Stimulated activated CD4-positive, alpha-beta T cell treated with anti-CD3 and anti-CD28 coated beads, TNF-alpha, amount 100 ng/mL, for 24 hours (primary cell): ENCODE measurements around the gene KDM2B.
A peak's percentile ranks its signal among the peaks of the same experiment; 100 is the strongest.

Experiments used
- DNase-seq, 3 experiments: peaks; one replicate each; pipeline ENCODE4 v3.0.0-alpha.2; 2020; ENCODE audit warnings: low read depth in 3 of 3

The KDM2B gene

DNA sequence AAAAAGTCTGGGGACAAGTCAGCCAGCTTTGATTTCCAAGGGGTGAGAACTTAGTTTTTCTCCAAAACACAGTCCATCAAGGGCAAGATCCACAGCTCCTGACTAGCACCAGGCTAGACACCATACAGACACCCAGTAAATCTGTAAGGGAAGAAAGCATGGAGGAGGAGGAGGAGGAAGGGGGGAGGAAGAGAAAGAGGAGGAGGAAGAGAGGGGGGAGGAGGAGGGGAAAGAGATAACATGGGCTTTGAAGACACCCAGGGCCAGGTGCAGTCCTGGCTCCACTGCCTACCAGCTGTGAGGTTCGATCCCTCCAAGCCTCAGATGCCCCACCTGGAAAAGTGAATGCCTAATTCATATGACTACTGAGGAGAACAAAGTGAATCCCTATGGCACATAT, 18.3 kb downstream of the KDM2B start:
- no peak for DNase-seq

DNA sequence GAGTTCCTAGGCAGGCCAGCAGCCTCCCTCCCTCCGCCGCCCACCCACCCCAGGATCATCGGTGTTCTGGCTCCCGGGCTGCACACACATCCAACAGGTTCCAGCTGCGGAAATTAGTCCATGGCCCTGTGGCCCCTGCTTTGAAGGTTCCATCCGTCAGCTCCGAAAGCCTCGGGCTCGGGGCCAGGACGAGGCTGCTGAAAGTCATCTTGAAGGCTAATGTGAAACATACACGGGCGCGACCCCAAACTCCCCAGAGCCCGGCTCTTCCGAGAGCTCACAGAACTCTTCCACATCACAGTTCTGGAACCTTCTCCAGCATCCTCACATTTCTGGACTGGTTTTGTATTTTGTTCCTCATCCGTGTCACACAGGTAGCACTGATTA, 19.8 kb downstream of the KDM2B start:
- DNase-seq: no peak

DNA sequence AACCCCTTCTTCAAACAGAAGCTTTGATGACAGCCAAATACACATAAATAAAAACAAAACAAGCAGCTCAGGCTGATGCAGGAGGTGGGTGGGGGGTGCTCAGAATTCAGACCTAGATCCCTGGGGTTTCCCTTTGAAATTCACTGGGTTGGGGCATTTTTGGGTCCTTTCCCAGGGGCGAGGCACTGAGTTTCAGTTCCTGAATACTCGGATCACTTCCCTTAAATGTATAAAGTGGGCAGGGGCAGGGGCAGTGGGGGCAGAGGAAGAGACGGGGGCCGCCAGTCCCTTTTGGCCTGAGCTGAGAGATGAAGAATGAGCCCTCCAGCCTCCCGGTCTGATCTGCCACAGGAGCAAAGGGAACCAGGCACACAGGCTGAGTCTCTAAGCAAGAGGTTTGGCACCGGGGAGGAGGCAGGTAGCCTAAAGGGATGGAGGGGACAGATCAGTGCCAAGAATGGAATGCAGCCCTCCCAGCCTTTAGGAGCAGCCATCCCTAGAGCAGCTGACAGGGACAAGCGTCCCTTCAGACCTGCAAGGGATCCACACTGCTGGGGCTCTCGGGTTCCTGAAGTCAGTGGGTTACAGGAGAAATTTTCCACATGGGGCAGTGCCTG, 20.3 kb downstream of the KDM2B start:
- no peak for DNase-seq

DNA sequence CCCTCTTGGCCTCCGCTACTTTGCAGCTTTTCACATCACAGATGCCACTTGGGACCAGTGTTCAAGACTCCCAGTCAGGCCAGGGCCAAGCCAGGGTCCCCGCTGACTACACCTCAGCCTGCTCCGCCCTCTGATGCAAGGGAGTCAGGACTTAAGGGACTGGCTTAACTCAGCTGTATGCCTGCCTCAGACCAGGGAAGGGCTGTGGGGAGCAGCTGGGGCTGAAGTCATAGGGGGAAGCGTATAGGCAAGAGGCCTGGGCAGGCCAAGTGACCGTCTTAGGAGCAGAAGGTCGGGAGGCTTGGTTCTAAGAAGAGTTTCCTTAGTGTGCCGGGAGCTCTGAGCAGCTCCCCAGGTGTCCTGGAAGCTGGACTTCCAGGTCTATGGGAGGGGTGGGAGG, 21.9 kb downstream of the KDM2B start:
- no peak for DNase-seq

DNA sequence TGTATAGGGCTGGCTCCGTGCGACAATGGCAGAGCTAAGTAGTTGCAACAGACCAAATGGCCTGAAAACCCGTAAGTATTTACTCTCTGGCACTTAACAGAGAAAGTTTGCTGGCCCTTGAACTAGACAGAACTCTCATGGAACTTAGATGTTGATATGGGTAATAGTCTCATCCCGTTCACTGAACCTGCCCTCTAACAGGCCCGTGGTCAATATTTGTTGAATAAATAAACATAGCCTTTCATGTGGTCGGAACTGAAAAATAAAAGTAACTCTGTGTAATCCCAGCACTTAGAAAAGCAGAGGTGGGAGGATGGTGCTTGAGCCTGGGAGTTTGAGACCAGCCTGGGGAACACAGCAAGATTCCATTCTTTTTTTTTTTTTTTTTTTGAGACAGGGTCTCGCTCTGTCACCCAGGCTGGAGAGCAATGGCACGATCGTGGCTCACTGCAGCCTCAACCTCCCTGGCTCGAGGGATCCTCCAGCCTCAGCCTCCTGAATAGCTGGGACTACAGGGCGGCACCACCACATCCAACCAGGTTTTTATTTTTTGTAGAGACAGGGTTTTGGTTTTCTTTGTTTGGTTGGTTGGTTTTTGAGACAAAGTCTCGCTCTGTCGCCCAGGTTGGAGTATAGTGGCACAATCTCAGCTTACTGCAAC, 29.7 kb downstream of the KDM2B start:
- no peak for DNase-seq

DNA sequence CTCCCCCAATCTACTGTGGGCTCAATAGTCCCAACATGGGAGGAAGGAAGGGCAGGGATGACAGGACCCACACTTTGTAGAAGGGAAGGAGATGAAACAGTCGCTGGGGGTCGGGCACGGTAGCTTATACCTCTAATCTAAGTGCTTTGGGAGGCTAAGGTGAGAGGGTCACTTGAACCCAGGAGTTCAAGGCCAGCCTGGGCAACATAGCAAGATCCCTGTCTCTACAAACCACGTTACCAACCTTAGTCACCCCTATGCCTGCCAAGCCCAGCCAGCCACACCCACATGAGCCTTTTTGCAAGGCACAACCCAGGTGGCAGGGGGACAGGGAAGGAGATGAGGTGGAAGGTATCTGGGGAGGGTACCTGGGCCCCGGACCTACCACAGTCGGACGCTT, 31.7 kb downstream of the KDM2B start:
- no peak for DNase-seq

DNA sequence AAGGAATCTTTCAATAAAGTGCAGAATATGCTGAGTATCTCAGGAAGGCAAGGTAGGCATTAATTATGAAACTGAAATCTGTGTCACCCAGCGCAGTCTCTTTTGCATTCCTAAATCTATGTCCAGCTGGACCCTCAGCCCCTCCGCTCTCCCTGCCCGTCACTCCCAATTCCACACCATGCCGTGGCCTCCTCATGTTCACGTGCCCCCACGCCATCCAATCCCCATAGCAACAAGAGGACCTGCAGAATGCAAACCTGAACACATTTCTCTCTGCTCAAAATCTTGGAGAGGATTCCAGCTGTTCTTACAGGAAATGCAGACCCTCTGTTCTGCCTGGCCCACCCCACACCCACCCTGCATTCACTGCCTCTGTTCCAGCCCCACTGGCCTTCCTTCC, 35.3 kb downstream of the KDM2B start:
- no peak for DNase-seq

DNA sequence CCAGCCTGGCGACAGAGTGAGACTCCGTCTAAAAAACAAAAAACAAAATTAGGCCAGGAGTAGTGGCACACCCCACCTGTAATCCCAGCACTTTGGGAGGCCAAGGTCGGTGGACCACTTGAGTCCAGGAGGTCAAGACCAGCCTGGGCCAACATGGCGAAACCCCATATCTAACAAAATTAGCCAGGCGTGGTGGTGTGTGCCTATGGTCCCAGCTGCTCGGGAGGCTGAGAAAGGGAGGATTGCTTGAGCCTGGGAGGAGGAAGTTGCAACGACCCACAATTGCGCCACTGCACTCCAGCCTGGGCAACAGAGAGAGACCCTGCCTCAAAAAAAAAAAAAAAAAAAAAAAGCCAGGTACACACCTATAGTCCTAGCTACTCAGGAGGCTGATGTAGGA, 37.0 kb downstream of the KDM2B start:
- no peak for DNase-seq

DNA sequence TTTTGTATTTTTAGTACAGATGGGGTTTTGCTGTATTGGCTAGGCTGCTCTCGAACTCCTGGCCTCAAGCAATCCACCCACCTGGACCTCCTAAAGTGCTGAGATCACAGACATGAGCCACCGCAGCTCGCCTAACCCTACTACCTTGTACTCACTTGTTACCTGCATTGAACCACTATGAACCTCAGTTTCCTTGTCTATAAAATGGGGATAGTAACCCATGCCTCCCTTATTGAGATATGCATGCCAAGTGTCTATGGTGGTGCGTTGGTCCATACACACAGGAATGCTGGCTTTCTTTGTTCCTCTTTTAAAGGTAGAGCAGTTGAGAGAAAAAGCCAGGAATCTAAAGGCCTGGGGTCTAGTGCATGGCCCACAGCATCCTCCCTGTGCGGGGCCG, 40.9 kb downstream of the KDM2B start:
- no peak for DNase-seq

DNA sequence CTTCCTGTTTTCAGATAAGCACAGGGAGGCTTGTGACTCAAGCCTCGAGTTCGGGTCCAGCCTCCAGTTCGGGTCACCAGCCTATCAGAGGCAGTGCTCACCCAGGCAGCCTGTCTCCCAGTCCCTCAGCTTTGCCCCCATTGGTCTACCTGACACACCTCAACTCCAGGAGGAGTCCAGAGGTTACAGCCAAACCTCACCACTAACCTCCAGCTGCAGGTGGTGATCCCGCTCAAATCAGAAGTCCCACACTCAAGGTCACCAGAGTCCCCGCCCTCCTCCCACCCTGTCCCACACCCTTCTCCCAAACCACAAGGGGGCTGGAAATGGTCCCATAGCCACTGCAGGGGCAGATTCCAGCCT, 42.1 kb downstream of the KDM2B start:
- no peak for DNase-seq

DNA sequence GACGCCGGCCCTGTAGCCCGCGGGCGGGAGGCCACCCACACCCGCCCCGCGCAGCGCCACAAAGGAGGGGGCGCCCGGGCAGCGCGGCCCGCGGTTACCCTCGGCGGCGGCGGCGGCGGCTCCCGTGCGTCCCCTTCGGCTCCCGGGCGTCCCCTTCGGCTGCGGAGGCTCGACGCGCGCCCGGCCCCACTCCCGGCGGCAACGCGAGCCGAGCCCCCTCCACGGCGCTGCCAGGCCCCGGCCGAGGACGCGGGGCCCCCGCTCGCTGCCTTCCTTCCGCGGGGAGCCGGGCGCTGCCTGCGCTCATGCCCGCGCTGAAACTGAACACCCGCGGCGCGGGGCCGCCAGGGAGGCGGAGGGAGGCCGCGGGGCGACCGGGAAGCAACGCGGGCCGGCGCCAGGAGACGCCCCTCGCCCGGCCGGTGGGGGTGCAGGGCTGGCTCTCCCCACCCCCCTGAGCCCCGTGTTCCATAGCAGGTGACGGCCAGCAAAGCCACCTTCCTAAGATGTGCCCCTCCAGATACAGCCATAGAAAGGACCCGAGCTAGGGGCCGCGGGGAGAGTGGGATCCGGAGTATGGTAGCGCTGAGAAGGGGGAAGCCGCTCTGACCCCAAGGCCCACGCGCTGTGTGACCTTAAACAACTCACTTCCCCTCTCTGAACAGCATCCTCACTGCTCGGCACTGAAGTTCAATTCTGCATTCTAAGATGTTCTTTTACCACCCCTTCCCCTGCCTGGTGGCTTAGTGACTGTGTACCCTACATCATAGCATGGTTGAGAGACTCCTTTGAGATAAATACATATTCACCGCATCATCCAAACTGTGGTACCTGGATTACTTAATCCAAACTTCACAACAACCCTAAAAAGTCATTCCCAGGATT, 42.8 kb downstream of the KDM2B start:
- DNase-seq: peak in 1 of 3 experiments; percentile 20

DNA sequence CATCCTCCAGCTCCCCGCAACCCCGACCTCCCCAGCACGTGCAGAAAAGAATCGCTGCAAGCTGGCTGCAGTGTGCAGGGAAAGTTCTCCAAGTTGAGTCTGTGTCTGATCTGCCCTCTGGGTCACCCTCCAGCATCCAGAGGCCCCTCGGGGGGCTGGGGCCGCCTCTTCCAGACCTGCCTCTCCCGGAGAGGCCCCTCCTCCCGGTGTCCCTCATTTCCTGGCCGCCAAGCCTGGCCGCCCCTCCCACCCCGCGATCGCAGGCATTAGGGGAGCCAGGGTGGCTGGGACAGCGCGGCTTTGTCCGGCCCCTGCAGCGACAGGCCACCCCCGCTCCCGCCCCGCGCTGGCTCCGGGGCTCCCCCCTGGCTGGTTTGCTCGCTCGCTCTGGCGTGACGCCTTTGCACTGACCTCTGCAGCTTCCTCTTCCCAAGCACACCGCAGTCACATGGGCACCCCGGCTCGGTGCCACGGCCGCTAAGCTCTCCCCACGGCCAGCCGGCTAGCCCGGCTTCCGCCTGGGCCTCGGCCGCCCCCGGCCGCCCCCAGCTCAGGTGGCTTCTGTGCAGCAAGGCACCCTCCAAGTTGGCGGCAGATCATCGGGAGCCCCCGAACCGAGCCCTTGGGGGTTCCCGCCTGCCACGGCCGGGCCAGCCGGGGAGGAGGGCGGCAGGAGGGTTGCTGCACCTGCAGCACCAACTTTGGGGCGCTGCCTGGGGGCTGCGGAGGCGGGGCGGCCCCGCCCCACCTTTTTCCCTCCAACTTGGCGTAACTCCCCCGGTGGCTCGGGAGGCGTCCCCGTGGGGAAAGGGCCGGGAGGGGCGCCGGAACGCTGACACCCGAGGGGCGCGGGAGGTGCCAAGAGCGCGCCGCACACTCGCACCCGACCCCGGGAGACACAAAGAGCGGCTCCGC, 43.7 kb downstream of the KDM2B start:
- peak in 1 of 3 experiments; percentile 56 for DNase-seq

DNA sequence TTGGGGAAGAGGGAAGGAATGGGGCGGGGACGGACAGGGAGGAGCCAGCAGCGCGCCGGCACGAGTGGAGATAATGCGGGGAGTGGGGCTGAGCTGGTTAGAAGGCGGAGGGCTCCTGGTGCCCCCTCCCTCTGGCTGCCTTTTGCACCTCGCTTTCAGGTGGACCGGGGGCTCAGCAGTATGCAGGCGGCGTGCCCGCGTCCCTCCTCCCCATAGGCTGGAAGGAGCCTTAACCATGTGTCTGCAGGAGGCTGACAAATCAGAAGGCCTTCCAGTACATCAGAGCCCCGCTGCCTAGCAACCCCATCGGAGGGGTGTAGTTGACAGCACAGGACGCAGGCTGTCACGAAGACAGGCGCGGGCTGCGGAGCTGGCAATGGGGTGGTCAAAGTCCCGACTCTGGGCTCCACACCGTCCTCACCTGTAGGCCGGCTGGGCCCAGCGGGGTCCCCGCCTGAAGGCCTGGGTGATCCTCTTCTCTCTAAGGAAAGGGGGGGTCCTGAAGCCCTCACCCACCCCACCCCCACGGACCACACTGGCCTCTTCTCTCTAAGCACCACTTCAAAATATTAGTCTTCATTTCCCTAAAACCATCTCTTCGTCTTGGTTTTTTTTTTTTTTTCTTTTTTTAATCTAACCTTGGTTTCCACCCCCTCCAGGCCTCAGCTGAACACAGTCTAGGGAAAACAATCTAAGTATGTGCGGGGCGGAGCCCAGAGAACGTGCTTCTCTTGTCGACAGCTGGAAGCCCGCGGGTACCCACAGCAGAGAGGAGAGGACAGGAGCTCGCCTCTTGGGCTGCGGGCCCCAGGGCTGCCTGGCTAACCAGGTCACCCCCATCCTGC, 44.5 kb downstream of the KDM2B start:
- DNase-seq: peak in 1 of 3 experiments; percentile 56

DNA sequence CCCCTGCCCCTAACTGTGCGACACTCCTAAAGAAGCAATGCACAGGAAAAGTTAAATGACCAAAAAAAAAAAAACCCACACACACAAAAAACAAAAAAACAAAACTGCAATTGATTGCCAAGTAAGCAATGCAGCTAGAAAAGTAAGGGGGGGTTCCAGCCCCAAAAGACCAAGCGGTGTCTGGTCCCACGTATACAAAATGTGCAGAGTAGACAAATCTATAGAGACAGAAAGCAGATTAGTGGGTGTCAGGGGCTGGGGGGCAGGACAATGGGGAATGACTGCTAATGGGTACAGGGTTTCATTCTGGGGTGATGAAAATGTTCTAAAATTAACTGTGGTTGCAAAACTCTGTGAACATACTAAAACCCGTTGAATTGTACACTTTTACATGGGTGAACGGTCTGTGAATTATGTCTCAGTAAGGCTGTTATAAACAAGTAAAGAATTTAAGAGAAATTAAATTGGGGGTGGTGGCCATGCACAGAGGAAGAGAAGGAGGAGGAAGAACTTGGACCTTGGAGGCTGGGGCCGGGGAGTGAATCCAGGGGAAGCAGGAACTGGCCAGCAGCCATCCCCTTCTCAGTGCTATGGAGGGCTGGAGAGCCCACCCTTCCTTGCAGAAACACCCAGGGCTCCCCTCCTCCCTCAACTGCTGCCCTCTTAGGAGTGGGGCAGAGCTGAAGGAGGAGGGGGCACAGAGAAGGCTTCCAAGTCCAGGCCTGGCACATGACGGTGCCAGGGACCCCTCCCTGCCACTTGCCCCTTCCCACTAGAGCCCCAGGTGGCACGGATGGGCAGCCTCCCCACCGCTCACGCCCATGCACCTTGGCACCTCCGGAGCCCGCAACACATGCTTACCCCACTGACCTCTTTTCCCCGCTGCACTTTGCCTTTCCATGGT, 45.4 kb downstream of the KDM2B start:
- DNase-seq: no peak

DNA sequence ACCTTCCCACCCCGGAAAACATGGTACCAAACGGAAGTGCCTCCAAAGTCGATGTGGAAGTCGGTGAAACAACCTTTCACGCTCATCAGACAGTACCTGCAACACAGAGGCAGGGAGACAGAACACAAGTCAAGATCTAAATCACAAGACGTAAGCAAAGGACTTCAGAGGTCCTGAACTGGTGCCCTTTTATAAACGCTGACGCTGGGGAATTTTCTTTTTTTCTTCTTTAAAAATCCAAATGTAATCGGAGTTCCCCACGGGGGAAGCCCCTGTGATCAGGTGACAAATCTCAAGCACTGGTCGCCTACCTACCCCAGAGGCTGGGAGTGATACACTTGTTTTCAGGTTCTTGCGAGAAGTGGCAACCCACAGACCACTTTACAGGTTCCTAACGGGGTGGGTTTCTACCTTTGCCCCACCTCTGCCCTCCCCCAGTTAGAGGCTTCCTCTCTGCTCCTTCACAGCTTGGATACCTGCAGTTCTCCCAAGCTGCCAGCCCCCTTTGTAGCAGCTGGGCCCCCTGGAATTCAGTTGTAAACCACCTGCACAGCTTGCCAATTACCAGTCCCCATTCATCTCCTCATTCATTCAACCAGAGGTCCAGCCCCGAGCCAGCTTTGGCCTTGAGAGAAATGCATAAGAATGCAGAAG, 46.2 kb downstream of the KDM2B start:
- DNase-seq: peak; percentile 30 to 54 (median 47)

DNA sequence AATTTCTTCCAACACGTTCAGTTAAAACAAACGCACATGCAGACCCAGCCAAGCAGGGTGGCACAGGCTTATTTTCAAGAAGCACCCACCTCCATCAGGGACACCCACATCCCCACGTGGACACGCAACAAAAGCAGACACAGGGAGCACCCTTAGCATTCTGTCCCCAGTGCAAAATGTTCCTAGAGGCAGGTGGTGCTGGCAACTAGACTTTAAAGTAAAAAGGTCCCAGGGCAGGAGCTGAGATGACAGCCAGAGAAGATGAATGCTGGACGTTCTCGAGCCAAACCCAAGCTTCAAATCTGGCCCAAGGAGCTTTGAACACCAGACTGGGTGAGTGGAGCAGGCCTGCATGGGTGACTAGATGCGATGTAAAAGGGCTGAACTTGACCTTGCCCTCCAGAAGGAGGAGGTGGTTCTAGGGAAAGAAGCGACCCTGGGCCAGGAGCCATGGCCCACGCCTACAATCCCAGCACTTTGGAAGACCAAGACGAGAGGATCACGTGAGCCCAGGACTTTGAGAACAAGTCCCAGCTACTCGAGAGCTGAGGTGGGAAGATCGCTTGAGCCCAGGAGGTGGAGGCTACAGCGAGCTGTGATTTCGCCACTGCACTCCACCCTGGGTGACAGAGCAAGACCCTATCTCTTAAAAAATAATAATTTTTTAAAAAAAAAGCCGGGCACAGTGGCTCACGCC, 47.3 kb downstream of the KDM2B start:
- no peak for DNase-seq

DNA sequence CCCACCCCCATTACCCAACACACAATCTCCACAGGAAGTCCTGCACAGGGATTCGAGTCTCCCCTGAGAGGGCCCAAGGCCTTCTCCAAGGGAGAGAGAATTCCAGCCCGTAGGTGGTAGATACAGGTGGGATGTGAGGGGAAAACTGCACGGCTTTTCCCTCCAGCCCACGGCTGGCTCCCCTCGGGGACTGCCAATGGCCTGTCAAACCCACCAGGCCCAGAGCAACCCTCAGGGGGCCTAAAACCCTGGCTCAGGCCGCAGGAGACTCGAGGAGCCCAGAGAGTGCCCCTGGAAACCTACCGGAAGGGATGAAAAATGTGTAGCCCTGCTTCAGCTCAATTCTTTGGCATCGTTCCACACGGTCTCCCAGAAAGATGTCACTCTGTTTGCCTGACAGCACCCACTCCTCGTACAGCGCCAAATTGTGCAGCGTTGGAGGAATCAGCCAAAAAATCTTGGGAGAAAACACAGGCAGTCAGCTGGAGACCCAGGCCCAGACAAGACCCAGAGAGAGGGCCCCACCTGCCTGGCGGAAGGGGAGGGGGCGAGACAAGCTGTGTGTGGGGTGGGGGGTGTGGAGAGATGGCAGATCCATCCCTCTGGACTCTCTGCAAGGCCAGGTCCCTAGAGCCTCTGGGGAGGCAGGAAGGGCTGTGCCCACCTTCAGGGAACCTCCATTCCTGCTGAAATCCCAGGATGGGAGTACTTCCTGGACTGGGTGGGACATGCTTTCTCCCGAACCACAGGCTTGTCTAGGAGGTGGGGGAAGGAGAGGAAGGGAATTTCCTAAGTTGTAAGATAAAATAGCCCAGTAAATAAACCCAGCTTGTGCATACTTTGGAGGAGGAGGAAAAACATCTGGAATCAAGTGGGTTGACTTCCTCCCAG, 48.1 kb downstream of the KDM2B start:
- no peak for DNase-seq

DNA sequence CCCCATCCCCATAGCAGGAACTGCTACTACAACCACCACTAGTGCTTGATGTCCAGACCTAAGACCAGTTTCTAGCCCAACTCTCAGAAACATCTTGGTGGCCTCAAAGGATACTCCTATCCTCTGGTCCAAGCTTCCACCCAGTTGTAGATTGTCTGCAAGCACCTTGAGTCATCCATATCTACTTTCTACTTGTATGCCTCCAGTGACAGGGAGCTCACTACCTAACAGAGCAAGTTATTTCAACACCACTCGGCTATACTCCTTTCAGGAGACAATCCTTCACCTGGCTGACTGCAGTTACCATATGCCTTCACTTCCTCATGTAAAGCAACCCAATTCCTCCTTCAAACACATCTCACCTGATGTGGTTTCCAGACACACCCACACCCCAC, 49.5 kb downstream of the KDM2B start:
- no peak for DNase-seq
